Spleen (tissue), 11 donors: ENCODE data around the gene TNNT2. TPM values are rescaled to one million over a fixed set of nuclear protein-coding genes. Genes with fewer than 3 reads are reported as not detected.

Experiments
- DNase-seq: peaks from one replicate; pipeline ENCODE4 v3.0.0-alpha.2; 2020
- H3K27ac ChIP-seq, 8 donors: fragments of 200-600 bp; sonication (generic) in 7 of 8; 1 replicate in 4 of 8; 2 replicates in 4 of 8; pipeline versions ENCODE4 v1.5.0 to v1.8.0; 2016 to 2021; ENCODE audit warnings: inconsistent platforms in 4 of 8, mild to moderate bottlenecking in 4 of 8, moderate library complexity in 1 of 8
- H3K27me3 ChIP-seq, 7 donors: fragments of 200-600 bp; sonication (generic) in 6 of 7; replicated peaks in 1 of 7; 1 replicate in 4 of 7; 2 replicates in 3 of 7; pipeline versions ENCODE4 v1.5.0 to v1.8.0; 2016 to 2021; ENCODE audit warnings: inconsistent platforms in 3 of 7, mild to moderate bottlenecking in 1 of 7
- H3K36me3 ChIP-seq, 6 donors: fragments of 200-600 bp; sonication (generic) in 5 of 6; 1 replicate in 4 of 6; 2 replicates in 2 of 6; pipeline versions ENCODE4 v1.5.0 to v1.8.0; 2016 to 2021; ENCODE audit warnings: inconsistent platforms in 2 of 6
- H3K4me1 ChIP-seq, 6 donors: fragments of 200-600 bp; sonication (generic) in 5 of 6; 1 replicate in 3 of 6; 2 replicates in 3 of 6; pipeline versions ENCODE4 v1.5.0 to v1.8.0; 2016 to 2021; ENCODE audit warnings: inconsistent platforms in 3 of 6
- H3K4me3 ChIP-seq, 8 donors: fragments of 200-600 bp; sonication (generic) in 7 of 8; 1 replicate in 4 of 8; 2 replicates in 4 of 8; pipeline versions ENCODE4 v1.5.0 to v1.8.0; 2016 to 2021; ENCODE audit warnings: inconsistent platforms in 4 of 8, mild to moderate bottlenecking in 4 of 8, moderate library complexity in 2 of 8
- H3K9me3 ChIP-seq, 8 donors: fragments of 200-600 bp; sonication (generic) in 7 of 8; 1 replicate in 4 of 8; 2 replicates in 4 of 8; pipeline versions ENCODE4 v1.5.0 to v1.8.0; 2016 to 2021; ENCODE audit warnings: inconsistent platforms in 4 of 8
- POLR2A ChIP-seq, 3 donors: fragments of 450-650 bp; IDR thresholded peaks; one replicate each; pipeline ENCODE4 v1.5.1; 2017; ENCODE audit warnings: antibody characterized with exemption in 3 of 3, mild to moderate bottlenecking in 1 of 3
- POLR2AphosphoS5 ChIP-seq, 3 donors: sonication (generic); formaldehyde crosslinking; IDR thresholded peaks; one replicate each; pipeline ENCODE4 v1.5.1; 2017; ENCODE audit warnings: antibody characterized with exemption in 3 of 3
- whole genome bisulfite sequencing, 5 donors: extraction: QIAGEN DNeasy Blood & Tissue Kit in 3 of 5; methylation state at CpG; one replicate each; pipeline versions ENCODE4 v1.1.5 to v1.1.7; 2013 to 2018; 5-methylcytosine and 5-hydroxymethylcytosine counted together
- intact Hi-C: fragments of 100-400 bp; cut with DNase I; formaldehyde crosslinking; loops from one replicate; pipeline ENCODE4 v1.15.0; 2023; ENCODE audit warnings: low total_unique reads
- polyA plus RNA-seq, 3 donors: library from polyadenylated mRNA; stranded (reverse); fragments of 200-250 nt; gene quantifications; one replicate each; pipeline ENCODE4 v1.2.1, GENCODE V29; 2013
- total RNA-seq, 7 donors: library from RNA; depleted of rRNA in 3 of 7; stranded (reverse); fragments of >200 nt in 3 of 7; fragmentation: NEBNext Ultra II Directional in 4 of 7; extraction: Animal tissue kit (Norgen Biotek cat#: 25700) in 4 of 7; gene quantifications; one replicate each; pipeline versions ENCODE4 v1.1.0 to v1.2.1, GENCODE V29; 2016 to 2021
- TF ChIP-seq, protein P1 (sequence below), 11 experiments: fragments of 200-600 bp in 7 of 11; fragments of 450-650 bp in 4 of 11; sonication (generic) in 4 of 11; IDR thresholded peaks in 8 of 11; conservative IDR thresholded peaks in 3 of 11; 1 replicate in 7 of 11; 2 replicates in 4 of 11; pipeline versions ENCODE4 v1.4.0 to v1.8.0; 2016 to 2021; ENCODE audit warnings: antibody characterized with exemption in 11 of 11, inconsistent platforms in 4 of 11, mild to moderate bottlenecking in 1 of 11
- donor health status: healthy with polysubstance abuse.
- donor health status: DM: no; HTN: no; CAD: no; lungs with moderate emphysema.
- donor health status: DM: no; HTN: no; CAD: no.
- donor health status: Bipolar disorder and iron deficiency.
- donor health status: healthy.
- donor health status: DM: no; HTN: no; CAD: no.
- donor health status: DM: yes; HTN: yes; CAD: no.

The TNNT2 gene
- total and polyA plus RNA-seq, 10 donors = 0.41 to 3.8 (median 1.2) TPM; not detected in 5

DNA sequence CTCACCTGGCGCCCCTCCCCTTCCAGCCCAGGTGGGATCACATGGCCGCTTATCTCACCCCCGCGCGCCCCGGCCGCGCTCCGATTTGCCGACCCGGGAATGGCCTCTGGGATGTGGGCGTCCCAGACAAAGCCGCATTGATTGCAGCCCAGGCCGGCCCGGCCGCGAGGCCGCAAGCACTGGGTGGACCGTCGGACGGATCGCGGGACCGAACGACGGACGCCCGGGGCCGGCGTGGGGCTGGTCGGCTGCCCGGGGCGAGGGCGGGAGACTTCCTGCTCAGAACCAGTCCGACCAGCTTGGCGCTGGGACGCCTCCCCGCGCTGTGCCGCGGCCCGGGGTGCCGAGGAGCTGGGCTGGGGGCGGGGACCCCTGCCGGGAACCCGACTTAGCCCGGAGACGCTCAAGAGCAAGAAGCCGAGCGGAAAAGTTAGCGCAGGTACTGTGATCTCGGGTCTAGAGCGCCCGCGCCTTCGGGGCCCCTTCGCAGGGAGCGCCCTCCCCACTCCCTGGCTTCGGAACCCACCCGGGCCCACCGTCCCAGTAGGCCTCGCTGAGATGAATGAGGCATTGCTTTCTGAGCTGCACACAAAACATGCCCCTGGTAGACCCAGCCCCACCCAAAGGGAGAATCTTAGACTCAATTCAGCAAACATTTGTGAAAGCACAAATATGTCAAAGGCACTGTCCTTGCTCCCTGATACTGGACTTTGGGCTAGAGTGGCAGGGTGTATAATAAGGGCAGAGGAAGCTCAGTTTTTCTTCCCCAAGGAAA, 22.1 kb upstream of the TNNT2 start:
- H3K9me3 ChIP-seq = no peaks in the 10 kb centered on the region
- H3K4me3 ChIP-seq = peak overlapping the region in 3 of 8 donors; percentile 4 to 51 (median 6)
- no peak for DNase-seq
- 8 to 18% (median 10%) methylated on average over 16 to 62 of the region's 62 CpGs for WGBS, 5 donors
- peaks cover 0 to 16% (median 10%) of the 10 kb centered on the region in 6 donors for H3K4me1 ChIP-seq
- peaks cover 4 to 59% (median 28%) of the 10 kb centered on the region in 7 donors for H3K27me3 ChIP-seq
- H3K27ac ChIP-seq = no peak overlapping the region
- no peaks in the 10 kb centered on the region for H3K36me3 ChIP-seq
- intact Hi-C loops = no loop called here
- TF ChIP-seq POLR2A (IDR thresholded peaks at IDR 0.05) (no peak), POLR2AphosphoS5 (IDR thresholded peaks at IDR 0.05) (no peak)
- TF ChIP-seq, protein P1, sequence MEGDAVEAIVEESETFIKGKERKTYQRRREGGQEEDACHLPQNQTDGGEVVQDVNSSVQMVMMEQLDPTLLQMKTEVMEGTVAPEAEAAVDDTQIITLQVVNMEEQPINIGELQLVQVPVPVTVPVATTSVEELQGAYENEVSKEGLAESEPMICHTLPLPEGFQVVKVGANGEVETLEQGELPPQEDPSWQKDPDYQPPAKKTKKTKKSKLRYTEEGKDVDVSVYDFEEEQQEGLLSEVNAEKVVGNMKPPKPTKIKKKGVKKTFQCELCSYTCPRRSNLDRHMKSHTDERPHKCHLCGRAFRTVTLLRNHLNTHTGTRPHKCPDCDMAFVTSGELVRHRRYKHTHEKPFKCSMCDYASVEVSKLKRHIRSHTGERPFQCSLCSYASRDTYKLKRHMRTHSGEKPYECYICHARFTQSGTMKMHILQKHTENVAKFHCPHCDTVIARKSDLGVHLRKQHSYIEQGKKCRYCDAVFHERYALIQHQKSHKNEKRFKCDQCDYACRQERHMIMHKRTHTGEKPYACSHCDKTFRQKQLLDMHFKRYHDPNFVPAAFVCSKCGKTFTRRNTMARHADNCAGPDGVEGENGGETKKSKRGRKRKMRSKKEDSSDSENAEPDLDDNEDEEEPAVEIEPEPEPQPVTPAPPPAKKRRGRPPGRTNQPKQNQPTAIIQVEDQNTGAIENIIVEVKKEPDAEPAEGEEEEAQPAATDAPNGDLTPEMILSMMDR (IDR thresholded peaks at IDR 0.05 in 8 of 11, conservative IDR thresholded peaks at IDR 0.05 in 3 of 11) = no peak

- Histone ChIP-seq H3K36me3 (no peaks in the 10 kb centered on the region), H3K27me3 (peaks cover 4 to 62% (median 28%) of the 10 kb centered on the region in 7 donors), H3K4me1 (peaks cover 0 to 12% (median 10%) of the 10 kb centered on the region in 6 donors), H3K27ac (no peak within 1 kb of the TSS), H3K9me3 (no peaks in the 10 kb centered on the region), H3K4me3 (peak within 1 kb of the TSS in 3 of 8 donors; percentile 4 to 51 (median 6))
- intact Hi-C loops = no loop called here
- no peak for DNase-seq
- no peak for TF ChIP-seq POLR2AphosphoS5 (IDR thresholded peaks at IDR 0.05)
- TF ChIP-seq POLR2A (IDR thresholded peaks at IDR 0.05) = no peak
- TF ChIP-seq, protein P1 (IDR thresholded peaks at IDR 0.05 in 8 of 11, conservative IDR thresholded peaks at IDR 0.05 in 3 of 11) = no peak
- 10 to 25% (median 13%) methylated on average over 4 to 25 of the region's 25 CpGs for WGBS, 5 donors
Observed at GRCh38 chr1:201399018-201399351, 21.5 kb upstream of the TNNT2 start, which contains the start of gene LAD1. Gene LAD1 (minus strand): TSS chr1:201399324. CDS start chr1:201399306, 18 bp downstream.

DNA sequence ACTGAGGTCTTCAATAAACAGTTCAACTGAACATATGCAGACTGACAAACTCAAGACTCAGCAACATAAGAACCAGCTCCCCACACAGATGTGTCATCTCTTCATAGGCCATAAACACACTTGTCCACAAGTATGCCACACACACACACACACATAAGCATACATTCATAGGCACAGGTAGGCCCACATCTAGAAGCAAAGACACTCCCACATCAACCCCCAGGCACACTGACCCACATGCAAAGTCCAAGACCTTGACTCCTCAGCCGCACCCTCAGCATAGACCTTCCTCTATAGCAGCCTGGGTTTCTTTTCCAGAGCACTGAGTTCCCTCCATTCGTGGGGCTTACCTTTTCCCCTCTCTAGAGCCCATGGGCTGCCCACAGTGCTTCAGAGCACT, 20.2 kb upstream of the TNNT2 start:
- intact Hi-C loops = no loop called here
- WGBS, 5 donors = 72 to 85% (median 76%) methylated on average over 2 of the region's 2 CpGs
- H3K4me1 ChIP-seq = peaks cover 0 to 12% (median 10%) of the 10 kb centered on the region in 6 donors
- TF ChIP-seq POLR2AphosphoS5 (IDR thresholded peaks at IDR 0.05) = no peak
- TF ChIP-seq, protein P1 (IDR thresholded peaks at IDR 0.05 in 8 of 11, conservative IDR thresholded peaks at IDR 0.05 in 3 of 11) = no peak
- TF ChIP-seq POLR2A (IDR thresholded peaks at IDR 0.05) = no peak
- DNase-seq = no peak
- no peak overlapping the region for H3K4me3 ChIP-seq
- H3K27ac ChIP-seq = no peak overlapping the region
- no peaks in the 10 kb centered on the region for H3K36me3 ChIP-seq
- H3K27me3 ChIP-seq = peaks cover 4 to 57% (median 28%) of the 10 kb centered on the region in 7 donors
- no peaks in the 10 kb centered on the region for H3K9me3 ChIP-seq

DNA sequence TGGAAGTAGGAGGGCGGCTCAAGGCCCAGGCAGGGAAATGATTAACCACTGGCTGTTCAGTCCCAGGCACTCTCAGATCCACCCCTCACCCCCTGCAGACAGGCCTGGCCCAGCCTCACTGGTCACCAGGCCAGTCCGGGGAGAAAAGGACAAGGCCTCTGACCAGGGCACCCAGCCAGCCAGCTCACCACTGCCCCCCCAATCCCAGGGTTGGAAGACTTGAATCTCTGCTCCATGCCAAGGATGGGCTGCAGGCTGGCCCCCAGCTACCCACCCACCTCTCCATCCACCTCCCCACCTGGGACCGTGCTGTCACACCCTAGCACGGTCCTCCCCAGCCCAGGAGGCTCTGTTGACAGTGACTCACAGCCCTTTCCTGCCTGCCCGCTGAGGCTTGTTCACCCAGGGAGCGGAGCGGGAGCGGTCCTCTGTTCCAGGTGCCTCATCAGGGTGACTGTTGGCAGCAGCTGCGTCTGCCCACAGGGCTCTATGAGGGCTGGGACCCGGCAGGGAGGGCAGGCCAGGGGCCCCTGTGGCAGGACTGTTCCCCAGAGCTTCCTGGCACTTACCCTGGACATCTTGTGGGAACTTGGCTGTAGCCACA, 19.5 kb upstream of the TNNT2 start:
- H3K27ac ChIP-seq = no peak overlapping the region
- no peaks in the 10 kb centered on the region for H3K9me3 ChIP-seq
- TF ChIP-seq POLR2AphosphoS5 (IDR thresholded peaks at IDR 0.05) (no peak), POLR2A (IDR thresholded peaks at IDR 0.05) (no peak)
- TF ChIP-seq, protein P1 (IDR thresholded peaks at IDR 0.05 in 8 of 11, conservative IDR thresholded peaks at IDR 0.05 in 3 of 11) = no peak
- H3K27me3 ChIP-seq = peaks cover 4 to 51% (median 28%) of the 10 kb centered on the region in 7 donors
- peaks cover 0 to 12% (median 10%) of the 10 kb centered on the region in 6 donors for H3K4me1 ChIP-seq
- no peak for DNase-seq
- 83 to 93% (median 85%) methylated on average over 10 of the region's 10 CpGs for WGBS, 5 donors
- intact Hi-C loops = no loop called here
- no peaks in the 10 kb centered on the region for H3K36me3 ChIP-seq
- no peak overlapping the region for H3K4me3 ChIP-seq
